GM19372 (cell line): ENCODE measurements around the gene APOBEC3G.

ENCODE experiments used
- ATAC-seq: cut with Tn5 transposase; IDR thresholded peaks from one replicate; pipeline ENCODE4 v1.9.1; 2021; ENCODE audit warnings: mild to moderate bottlenecking, low read depth, moderate library complexity; ENCODE audit not compliant: unreplicated experiment

Gene APOBEC3G

DNA sequence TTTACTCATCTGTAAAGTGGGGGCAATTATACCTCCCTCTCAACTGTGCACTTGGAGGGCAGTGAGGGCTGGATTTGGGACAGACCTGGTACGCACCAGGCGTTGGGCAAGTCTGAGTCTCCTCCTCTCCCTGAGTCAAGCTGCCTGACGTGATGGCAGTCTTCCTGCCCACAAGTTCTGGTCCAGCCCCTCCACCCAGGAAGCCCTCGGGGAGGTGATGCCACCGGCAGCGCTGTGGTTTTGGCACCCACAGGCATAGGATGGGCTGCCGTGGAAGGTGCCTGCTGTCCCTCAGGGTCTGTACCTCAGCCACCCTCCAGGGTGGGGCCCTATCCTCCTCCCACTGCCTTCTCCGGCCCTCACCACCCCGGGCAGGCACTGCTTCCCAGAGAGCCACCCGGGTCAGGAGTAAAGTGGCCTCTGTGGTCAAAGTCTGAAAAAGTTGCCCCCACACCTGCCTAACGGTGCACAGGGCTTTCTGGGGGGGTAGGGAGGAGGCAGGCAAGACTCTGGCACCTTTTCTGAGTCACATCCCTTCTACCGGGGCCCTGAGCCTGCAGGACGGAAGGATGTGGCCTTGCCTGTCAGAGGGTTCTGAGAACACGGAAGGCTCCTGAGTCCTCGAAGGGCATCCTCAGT is 13.5 kb downstream of the APOBEC3G start:
- ATAC-seq = no peak

DNA sequence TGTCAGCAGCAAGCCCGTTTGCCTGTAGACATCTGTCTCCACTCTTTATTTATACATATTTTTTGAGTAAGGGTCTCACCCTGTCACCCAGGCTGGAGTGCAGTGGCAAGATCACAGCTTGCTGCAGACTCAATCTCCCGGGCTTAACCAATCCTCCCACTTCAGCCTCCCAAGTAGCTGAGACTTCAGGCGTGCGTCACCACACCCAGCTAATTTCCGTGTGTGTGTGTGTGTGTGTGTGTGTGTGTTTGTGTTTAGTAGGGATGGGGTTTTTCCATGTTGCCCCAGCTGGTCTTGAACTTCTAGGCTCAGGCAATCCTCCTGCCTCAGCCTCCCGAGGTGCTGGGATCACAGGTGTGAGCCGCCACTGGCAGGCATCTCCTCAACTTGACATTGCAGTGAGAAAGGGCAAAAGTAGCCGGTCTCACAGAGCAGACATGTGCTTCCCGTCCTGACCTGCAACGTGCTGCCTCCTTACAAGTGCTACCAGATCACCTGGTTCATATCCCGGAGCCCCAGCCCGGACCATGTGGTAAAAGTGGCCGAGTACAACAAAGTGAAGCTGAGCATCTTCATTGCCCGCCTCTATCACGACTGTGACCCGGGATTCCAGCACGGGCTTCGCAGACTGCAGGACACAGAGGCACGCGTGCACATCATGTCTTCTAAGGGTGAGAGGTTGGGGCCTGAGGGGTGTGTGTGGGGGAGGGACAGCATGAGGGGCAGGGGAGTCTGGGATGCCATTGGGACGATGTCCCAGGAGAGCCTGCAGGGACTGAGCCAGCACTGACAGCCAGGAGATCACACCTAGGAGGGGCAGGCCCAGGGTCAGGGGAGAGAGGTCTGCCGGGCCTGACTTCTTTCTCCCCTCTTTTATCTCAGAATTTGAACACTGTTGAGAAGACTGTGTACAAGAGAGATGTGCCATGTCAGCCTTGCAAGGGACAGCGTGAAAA is 14.3 kb downstream of the APOBEC3G start:
- no peak for ATAC-seq

DNA sequence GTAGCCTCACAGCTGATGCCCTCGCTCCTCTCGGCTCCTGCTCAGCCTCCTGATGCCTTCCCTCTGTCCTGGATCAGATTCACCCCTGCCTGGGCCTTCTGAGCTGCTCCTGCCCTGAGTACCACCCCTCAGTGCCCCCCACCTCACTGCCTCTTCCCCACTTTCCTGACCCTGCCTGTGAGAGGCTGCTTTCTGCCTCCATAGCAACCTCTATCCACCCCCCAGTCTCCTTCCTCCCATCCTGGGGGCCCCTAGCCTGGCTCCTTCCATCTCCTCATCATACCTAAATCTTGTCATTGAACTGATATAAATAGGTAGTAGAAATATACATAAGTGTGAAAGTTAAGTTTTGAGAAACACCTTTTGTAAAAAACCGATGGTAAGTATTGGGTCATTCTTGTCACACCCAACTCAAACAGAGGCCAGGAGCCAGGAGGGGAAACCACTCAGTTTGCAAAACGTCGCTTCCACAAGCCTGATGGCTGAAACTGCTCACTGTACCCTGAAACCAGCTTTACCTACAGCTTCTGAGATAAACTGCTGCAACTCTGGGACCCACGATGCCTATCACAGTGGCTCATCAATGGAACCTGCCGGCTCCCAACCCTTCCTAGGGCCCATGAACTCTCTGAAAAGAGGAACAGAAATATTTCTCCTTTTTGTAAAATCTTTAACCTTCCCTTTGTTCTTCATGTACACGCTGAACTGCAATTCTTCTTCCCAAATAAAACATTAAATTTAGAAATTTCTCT is 15.2 kb downstream of the APOBEC3G start:
- ATAC-seq = no peak

DNA sequence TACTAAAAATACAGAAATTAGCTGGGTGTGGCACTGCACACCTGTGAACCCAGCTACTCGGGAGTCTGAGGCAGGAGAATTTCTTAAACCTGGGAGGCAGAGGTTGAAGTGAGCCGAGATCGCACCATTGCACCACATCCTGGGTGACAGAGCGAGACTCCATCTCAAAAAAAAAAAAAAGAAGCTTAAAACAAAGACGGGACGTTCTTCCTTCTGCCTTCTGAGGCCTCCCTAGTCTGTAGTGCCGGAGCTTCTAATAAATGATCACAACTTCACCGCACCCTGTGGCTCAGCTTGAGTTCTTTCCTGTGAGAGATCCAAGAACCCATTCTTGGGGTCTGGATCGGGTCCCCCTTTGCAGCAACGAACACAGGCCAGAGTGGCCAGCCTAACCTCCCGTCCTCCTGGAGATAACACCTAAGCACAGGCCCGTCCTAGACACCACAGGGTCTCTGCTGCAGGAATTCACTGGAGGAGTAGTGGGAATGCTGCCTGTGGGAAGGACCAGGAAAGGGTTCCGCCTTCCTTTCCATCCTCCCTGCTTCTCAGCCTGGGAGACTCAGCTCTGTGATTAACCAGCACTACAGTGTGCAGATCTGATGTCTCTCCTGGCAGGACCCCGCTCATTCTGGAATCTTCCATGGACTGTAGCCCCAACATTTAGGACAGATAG is 17.8 kb downstream of the APOBEC3G start:
- no peak for ATAC-seq

DNA sequence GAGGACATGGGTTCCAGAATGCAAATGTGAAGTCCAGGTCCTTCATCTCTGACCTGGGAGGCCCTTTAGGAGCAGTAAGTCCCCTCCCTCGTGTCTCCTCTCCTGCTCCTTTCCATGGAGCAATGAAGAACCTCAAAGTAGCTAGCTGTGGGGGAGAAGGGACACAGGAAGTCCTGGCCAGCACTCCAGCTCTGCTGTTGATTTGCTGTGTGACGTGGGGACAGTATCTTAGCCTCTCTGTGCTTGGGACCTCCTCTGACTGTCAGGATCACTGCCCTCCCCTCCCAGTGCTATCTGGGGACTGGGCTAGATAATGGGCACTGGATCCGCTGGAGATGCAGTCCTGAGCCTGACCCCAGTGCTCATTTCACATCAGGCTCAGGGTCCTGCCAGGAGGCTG is 18.9 kb downstream of the APOBEC3G start:
- ATAC-seq = no peak

DNA sequence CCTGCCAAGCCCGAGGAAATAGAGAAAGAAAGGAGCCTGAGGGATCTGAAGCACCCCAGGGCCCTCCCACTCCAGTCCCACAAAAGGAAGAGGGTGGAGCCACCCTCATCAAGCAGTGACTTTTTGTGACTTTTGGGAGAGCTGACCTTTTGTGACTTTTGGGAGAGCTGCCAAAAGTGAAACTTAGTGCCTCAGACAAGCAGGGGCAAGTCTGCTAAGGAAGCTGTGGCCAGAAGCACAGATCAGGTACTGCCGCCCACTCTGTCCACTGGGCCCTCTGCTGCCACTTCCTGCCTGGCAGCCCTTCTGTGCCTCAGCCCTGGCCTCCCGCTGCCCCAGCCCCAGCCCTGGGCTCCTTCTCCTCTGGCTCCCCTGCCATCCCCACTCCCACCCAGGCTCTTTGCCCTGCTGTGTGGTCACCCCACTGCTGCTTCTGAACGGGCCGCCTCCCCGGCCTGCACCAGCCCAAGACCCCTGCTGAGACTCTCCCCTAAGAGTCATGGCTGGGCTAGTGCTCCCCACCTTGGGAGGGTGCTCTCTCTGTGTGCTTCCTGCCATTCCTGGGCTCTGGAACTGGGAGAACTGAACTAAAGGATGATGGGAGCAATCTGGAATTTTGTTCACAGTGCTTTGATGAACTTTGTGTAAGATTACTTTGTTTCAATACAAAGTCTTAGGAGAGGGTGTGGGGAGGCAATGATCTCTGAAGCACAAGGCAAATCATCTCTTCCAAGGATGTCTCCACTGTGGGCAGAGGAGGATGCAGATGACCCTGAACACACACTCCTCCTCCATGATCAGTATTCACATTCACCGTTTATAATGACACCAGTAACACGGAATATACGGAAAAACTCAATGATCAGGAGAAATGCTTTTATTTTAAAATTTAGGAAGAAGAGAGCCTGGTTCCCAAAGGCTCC is 20.3 kb downstream of the APOBEC3G start, which contains the start of gene APOBEC3H:
TSS of gene APOBEC3H (plus strand) at position 147 of the 923 bp plus-strand sequence. CDS start 3,035 bp downstream, outside the sequence.
- ATAC-seq = no peak

DNA sequence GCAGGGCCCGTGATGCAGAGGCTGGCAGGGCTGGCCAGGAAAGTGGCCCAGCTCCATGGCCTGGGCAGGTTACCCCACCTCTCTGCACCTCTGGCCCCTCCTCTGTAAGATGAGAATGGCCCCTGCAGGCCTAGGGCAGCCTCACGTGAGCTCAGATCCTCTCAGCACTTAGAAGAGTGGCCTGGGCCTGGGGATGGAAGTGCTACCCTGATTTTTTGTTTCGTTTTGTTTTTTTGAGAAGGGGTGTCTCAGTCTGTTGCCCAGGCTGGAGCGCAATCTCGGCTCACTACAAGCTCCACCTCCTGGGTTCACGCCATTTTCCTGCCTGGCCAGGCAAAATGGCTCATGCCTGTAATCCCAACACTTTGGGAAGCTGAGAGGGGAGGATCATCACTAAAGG is 21.0 kb downstream of the APOBEC3G start:
- no peak for ATAC-seq

DNA sequence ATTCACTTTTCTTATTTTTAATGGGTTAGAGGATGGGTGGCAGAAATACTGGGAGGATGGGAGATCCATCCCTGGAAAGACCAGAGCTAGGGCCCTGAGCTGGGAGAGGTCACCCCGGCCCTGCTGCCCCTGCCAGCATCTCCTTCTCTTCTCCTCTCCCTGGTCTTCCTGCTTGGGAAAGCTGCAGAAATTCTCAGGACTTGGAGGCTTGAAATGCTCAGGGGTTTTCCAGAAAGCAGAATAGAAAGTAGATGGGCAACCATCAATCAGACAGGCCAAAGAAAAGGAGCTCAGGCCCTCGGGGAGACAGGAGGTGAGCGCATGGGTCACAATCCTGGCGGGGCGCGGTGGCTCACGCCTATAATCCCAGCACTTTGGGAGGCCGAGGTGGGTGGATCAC is 21.5 kb downstream of the APOBEC3G start:
- ATAC-seq = no peak

DNA sequence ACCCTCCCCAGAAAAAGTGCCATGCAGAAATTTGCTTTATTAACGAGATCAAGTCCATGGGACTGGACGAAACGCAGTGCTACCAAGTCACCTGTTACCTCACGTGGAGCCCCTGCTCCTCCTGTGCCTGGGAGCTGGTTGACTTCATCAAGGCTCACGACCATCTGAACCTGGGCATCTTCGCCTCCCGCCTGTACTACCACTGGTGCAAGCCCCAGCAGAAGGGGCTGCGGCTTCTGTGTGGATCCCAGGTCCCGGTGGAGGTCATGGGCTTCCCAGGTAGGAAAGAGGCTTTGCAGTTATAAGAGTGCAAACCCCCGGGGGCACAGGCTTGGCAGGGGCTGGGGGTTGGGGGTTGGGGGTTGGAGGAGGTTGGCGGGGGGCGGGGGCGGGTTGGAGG is 24.2 kb downstream of the APOBEC3G start:
- ATAC-seq = no peak

DNA sequence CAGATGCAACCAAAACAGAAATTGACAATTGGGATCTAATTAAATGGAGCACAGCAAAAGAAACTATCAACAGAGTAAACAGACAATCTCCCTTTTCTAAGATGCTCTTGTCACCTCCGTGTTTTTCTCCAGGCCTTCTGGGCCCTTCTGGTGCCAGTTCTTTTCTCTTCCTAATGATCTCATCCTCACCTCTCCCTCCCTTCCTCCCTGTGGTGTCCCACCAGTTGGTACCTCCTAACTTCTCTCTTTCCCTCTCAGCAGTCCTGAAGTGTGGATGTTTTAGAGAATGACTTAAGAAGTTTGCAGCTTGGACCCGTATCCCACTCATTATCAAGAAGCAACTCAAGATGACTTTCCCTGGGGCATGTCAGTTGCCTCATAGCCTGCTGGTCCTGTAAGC is 26.4 kb downstream of the APOBEC3G start:
- ATAC-seq = no peak

DNA sequence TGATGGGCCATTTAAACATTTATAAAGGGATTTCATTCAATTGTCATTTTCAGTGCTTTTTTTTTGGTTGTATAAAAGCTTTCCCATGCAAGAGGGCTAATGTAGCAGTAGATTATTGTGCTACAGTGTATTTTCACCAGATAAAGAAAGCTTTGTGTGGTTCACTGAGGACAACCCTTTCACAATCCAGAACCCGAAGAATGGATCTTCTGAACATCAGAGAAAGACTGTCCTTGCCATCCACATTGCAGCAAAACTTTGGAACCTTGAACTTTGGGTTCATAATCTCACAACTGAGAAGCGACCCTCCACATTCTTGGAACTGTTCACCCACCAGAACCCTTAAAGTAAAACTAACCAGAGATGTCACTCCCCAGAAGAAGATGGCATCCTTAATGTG is 29.3 kb downstream of the APOBEC3G start:
- no peak for ATAC-seq

DNA sequence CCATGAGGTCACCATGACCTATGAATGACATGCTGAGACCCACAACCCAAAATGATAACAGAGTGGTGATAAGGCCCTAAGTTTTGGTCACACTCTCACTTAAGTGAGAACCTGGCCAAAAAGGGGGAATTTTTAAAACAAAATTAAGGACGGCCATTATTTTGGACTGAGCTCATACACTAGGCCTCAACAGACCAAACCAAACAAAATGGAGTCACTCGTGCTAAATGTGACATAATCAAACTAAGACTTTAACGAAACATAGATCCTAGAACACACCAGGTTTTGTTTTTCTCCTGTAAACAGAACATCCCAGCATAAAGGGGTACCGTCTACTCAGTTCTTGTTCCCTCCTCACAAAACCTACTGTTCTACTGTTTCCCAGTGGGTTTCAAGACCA is 31.4 kb downstream of the APOBEC3G start:
- ATAC-seq = no peak

DNA sequence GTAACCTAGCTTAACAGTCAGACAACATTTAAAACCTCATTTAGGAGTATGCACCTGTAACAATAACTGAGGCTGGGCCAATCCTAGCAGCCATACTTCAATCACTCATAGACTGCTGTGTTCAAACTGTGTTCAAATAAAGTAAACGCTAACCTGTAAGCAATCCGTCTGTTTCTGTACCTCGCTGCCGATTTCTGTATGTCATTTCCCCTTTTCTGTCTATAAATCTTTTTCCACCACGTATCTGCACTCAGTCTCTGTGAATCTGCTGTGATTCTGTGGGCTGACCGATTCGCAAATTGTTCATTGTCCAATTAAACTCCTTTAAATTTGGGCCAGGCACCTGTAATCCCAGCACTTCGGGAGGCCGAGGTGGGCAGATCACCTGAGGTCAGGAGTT is 32.3 kb downstream of the APOBEC3G start:
- no peak for ATAC-seq

DNA sequence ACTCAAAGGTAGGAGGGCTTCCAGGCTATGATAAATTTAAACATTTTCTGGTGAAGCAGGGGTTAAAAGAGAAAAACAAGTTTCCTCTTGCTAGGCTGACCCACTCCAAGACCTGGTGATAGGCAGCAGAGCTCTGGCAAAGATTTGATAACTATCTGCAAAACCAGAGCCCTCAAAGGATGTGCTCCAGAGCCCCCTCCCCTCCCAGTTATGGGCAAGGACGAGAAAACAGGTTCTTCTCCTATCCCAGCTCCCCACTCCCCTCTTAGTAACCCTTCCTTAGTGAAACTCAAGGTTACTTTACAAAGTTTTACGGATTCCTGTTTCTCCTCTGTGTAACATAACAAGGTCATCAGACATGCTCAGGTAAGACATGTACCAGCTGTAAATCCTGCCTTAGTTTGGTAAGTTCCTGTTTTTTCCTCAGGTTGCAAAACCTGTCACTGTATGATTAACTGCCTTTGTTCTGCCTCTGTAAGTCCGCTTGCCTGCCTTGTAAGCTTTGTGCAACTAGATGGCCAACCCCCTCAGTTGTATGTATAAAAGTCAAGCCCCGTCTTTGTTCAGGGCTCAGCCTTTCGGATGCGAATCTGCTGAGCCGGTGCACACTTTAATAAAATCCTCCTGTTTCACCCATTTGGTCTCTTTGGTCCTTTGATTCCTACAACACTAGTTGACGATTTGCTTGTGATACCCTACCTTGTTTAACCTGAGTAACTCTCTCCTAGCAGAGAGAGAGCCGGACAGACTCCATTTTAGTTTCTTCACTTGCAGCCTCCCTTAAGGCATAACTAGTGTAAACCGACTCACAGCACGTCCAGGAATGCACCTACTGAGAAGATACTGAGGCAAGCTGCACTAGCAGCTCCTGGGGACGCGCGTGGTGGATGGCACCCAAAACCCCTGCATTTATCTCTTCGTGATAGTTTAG is 33.8 kb downstream of the APOBEC3G start:
- ATAC-seq = no peak

DNA sequence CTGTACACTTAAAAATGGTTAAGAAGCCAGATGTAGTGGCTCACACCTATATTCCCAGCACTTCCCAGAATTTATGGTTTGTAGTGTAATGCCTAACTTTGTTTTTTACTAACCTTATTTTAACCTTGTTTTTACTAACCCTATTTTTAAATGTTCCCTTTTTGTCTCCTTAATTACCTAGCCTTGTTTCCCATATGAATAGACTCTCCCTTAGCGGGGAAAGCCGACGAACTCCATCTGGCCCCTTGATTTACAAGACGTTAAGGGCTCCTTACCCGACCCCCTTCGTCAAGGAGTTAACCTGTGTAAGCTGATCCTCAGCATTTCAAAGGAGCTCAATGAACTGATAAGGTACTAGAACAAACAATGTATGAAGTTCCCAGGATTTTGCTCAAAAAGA is 37.0 kb downstream of the APOBEC3G start:
- ATAC-seq = no peak

DNA sequence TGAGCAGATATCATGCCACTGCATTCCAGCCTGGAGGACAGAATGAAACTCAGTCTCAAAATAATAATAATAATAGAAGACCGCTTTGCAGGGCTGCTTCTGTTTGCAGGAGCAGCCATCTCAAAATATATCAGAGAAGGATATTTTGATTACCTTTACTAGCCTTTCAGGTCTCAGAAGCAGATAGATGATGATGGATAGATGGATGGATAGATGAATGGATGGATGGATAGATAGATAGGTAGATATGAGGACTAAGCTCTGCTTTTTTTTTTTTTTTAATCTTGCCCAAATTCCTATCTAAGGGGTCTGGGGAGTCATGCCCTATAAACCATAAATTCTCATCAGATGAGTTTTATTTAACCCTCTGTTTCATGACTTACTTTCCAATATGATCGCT is 38.5 kb downstream of the APOBEC3G start:
- ATAC-seq = no peak

DNA sequence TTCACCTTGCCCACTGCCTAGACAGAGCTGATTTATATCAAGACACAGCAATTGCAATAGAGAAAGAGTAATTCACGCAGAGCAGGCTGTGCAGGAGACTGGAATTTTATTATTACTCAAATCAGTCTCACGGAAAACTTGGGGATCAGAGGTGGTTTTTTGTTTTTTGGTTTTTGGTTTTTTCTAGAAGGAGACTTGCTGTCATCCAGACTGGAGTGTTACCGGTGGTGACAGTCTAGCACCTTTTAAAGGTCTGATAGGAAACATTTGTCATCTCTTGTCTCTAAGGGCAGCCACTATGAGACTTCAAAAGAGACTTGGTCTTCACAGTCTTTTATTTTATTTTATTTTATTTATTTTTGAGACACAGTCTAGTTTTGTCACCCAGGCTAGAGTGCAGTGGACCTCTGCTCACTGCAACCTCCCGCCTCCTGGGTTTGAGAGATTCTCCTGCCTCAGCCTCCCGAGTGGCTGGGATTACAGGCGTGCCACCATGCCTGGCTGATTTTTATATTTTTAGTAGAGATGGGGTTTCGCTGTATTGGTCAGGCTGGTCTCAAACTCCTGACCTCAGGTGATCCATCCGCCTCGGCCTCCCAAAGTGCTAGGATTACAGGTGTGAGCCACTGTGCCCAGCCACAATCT is 39.0 kb downstream of the APOBEC3G start:
- no peak for ATAC-seq

DNA sequence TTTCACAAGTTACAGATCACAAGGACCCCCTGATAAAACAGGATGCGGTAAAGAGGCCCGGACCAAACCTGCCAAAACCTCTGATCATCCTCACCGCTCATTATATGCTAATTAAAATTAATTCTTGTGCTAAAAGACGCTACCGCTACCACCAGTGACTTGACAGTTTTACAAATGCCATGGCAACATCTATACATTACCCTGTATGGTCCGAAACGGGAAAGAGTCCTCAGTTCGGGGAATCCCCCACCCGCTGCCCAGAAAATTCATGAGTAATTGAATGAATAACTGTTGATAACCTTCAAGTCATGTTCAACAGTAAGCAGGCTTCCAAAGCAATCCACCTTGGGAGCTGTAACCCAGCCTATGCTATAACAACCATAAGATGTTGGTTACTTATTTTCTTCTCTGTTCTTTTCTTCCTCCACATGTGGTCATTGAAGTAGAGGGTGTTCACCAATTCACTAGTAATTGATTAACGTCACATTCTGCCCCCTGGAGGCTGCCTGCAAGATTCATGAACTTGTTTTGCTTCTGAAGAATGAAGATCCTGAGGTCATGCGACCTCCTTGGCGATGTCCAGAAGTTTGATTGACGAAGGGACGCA is 40.6 kb downstream of the APOBEC3G start:
- ATAC-seq = no peak
